HepG2 (cell line): ENCODE data around the gene CAPZA2. TPM values are rescaled to one million over a fixed set of nuclear protein-coding genes. Genes with fewer than 3 reads are reported as not detected.
A peak's percentile ranks its signal among the peaks of the same experiment; 100 is the strongest.

ENCODE experiments used
- AKNA ChIP-seq: sonication (generic); formaldehyde crosslinking; IDR thresholded peaks from 2 replicates; pipeline ENCODE4 v1.4.0; 2020; ENCODE audit warnings: missing genetic modification reagents, borderline replicate concordance
- ATF6 ChIP-seq: sonication (generic); formaldehyde crosslinking; conservative IDR thresholded peaks from 2 replicates; pipeline ENCODE4 v1.4.0; 2020; ENCODE audit warnings: missing genetic modification reagents
- CENPT ChIP-seq: sonication (generic); formaldehyde crosslinking; IDR thresholded peaks from 2 replicates; pipeline ENCODE4 v1.8.0; 2022; ENCODE audit warnings: low read depth, mild to moderate bottlenecking, moderate library complexity, missing genetic modification reagents
- KAT2B ChIP-seq: fragments of 150-350 bp; IDR thresholded peaks from 2 replicates; pipeline ENCODE4 v1.6.1; 2014; ENCODE audit warnings: low read depth, low read length, borderline replicate concordance
- LRRFIP1 ChIP-seq: sonication (generic); formaldehyde crosslinking; conservative IDR thresholded peaks from 2 replicates; pipeline ENCODE4 v1.4.0; 2020; ENCODE audit warnings: missing genetic modification reagents
- MAFK ChIP-seq, 2 experiments: IDR thresholded peaks in 1 of 2; conservative IDR thresholded peaks in 1 of 2; 2 replicates each; pipeline ENCODE4 v1.6.1; 2011; ENCODE audit warnings: improper control_type of control experiment in 2 of 2, low read length in 2 of 2
- MYPOP ChIP-seq: sonication (generic); formaldehyde crosslinking; IDR thresholded peaks from 2 replicates; pipeline ENCODE4 v1.8.1; 2023; ENCODE audit warnings: mild to moderate bottlenecking, moderate library complexity, missing genetic modification reagents
- RFX5 ChIP-seq: IDR thresholded peaks from 2 replicates; pipeline ENCODE4 v1.6.1; 2011; ENCODE audit warnings: low read depth, low read length, improper control_type of control experiment
- ZFP36 ChIP-seq: fragments of 150-350 bp; IDR thresholded peaks from 2 replicates; pipeline ENCODE4 v1.6.1; 2018; ENCODE audit warnings: borderline replicate concordance, low read length, low read depth; ENCODE audit not compliant: partially characterized antibody
- ZNF547 ChIP-seq: sonication (generic); formaldehyde crosslinking; IDR thresholded peaks from 2 replicates; pipeline ENCODE4 v1.5.1; 2020; ENCODE audit warnings: mild to moderate bottlenecking, missing genetic modification reagents
- ZNF550 ChIP-seq: sonication (generic); formaldehyde crosslinking; IDR thresholded peaks from 2 replicates; pipeline ENCODE4 v1.4.0; 2020; ENCODE audit warnings: mild to moderate bottlenecking, missing genetic modification reagents, borderline replicate concordance
- ZXDC ChIP-seq: sonication (generic); formaldehyde crosslinking; IDR thresholded peaks from 2 replicates; pipeline ENCODE4 v1.5.0; 2020; ENCODE audit warnings: mild to moderate bottlenecking, missing genetic modification reagents
- polyA plus RNA-seq, 8 experiments: library from polyadenylated mRNA; depleted of rRNA in 3 of 8; stranded (reverse) in 7 of 8; unstranded in 1 of 8; fragments of >200 nt; fragmentation: Illumina TruSeq in 4 of 8; extraction: Trizol in 4 of 8; gene quantifications; 2 replicates each; pipeline versions ENCODE4 v1.2.1 to v1.2.3, GENCODE V29; 2011 to 2016; ENCODE audit warnings: low read depth in 4 of 8, missing spikeins in 1 of 8, mixed read lengths in 1 of 8; ENCODE audit not compliant: insufficient read depth in 1 of 8
- total RNA-seq, 5 experiments: library from RNA; depleted of rRNA; stranded (reverse); fragments of >200 nt; fragmentation: Illumina TruSeq; extraction: Trizol; gene quantifications; 2 replicates each; pipeline ENCODE4 v1.2.3, GENCODE V29; 2016; ENCODE audit warnings: low read depth in 1 of 5

The CAPZA2 gene
- total and polyA plus RNA-seq, 2 of the 13 experiments (the other 11 are each of a cell fraction or from before 2014, with no cell fraction given) = 38.4 to 199 TPM

GRCh38 chr7:116952635-116953371, 90.4 kb downstream of the CAPZA2 start (continued):
- no peak for TF ChIP-seq AKNA (CRISPR knock-in tag)
- no peak for TF ChIP-seq ZFP36
- TF ChIP-seq KAT2B = no peak
- TF ChIP-seq ZNF547 (CRISPR knock-in tag) = no peak
- TF ChIP-seq ATF6 (CRISPR knock-in tag) = no peak
- no peak for TF ChIP-seq RFX5
- TF ChIP-seq CENPT = no peak
- 0 out of 2 replicates have a peak, but pooled peaks have one; percentile 45 for TF ChIP-seq ZXDC (CRISPR knock-in tag)
- no peak for TF ChIP-seq LRRFIP1 (CRISPR knock-in tag)
- TF ChIP-seq ZNF550 = no peak
- TF ChIP-seq MAFK (conservative IDR thresholded peaks at IDR 0.05 in 1 of 2, IDR thresholded peaks at IDR 0.05 in 1 of 2; ENCODE audit: low read length in 2 of 2) = peak; percentile 26 to 33; a peak in 2 of 4 replicates
- peak; percentile 50; the same call in 1 of the 2 replicates for TF ChIP-seq MYPOP (CRISPR knock-in tag)
